OCI-LY7 (cell line): ENCODE data around the gene CALN1.

Source experiments
- EZH2phosphoT487 ChIP-seq: fragments of 200-600 bp; sonication (generic); IDR thresholded peaks from 2 replicates; pipeline ENCODE4 v1.6.1; 2018; ENCODE audit warnings: low read depth, borderline replicate concordance, mild to moderate bottlenecking, mixed run types, antibody characterized with exemption, low read length, moderate library complexity, mixed read lengths
- TF ChIP-seq, protein P1 (sequence below): fragments of 200-600 bp; sonication (generic); conservative IDR thresholded peaks from 2 replicates; pipeline ENCODE4 v1.5.1; 2014; ENCODE audit warnings: mild to moderate bottlenecking, antibody characterized with exemption, low read length, moderate library complexity, mixed read lengths

DNA sequence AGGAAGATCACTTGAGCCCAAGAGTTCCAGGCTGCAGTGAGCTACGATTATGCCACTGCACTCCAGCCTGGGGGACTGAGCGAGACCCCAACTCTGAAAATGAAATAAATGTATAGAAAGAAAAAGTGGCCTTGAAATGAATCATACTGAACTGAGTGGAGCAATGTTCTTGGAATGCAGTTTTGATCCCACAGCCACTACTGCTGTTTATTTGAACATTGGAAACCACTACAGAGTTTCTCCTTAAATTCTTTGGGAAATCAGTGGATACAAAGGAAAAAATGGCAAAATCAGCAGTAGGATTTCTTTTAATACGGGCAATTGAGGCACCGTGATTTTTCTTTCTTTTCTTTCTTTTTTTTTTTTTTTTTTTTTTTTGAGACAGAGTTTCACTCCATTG is 642.8 kb downstream of the CALN1 start:
- TF ChIP-seq, protein P1, sequence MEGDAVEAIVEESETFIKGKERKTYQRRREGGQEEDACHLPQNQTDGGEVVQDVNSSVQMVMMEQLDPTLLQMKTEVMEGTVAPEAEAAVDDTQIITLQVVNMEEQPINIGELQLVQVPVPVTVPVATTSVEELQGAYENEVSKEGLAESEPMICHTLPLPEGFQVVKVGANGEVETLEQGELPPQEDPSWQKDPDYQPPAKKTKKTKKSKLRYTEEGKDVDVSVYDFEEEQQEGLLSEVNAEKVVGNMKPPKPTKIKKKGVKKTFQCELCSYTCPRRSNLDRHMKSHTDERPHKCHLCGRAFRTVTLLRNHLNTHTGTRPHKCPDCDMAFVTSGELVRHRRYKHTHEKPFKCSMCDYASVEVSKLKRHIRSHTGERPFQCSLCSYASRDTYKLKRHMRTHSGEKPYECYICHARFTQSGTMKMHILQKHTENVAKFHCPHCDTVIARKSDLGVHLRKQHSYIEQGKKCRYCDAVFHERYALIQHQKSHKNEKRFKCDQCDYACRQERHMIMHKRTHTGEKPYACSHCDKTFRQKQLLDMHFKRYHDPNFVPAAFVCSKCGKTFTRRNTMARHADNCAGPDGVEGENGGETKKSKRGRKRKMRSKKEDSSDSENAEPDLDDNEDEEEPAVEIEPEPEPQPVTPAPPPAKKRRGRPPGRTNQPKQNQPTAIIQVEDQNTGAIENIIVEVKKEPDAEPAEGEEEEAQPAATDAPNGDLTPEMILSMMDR = no peak
- TF ChIP-seq EZH2phosphoT487 = no peak
